Neural progenitor cell (in vitro differentiated cells): Measurements from ENCODE around the gene KCTD19. TPM values are rescaled to one million over a fixed set of nuclear protein-coding genes. Genes with fewer than 3 reads are reported as not detected.

Source experiments
- DNase-seq: peaks from one replicate; pipeline ENCODE4 v3.0.0-alpha.2; 2016; ENCODE audit warnings: low spot score
- H2AFZ ChIP-seq: fragments of 200-600 bp; sonication (generic); replicated peaks from 2 replicates; pipeline ENCODE4 v1.6.1; 2016; ENCODE audit warnings: antibody characterized with exemption
- H3F3A ChIP-seq: fragments of 200-600 bp; sonication (generic); 2 replicates; pipeline ENCODE4 v1.6.1; 2016; ENCODE audit warnings: antibody characterized with exemption, low read depth
- H3K27ac ChIP-seq: fragments of 200-600 bp; sonication (generic); 2 replicates; pipeline ENCODE4 v1.5.1; 2016; ENCODE audit warnings: mild to moderate bottlenecking
- H3K27me3 ChIP-seq: fragments of 200-600 bp; sonication (generic); 2 replicates; pipeline ENCODE4 v1.6.1; 2016; ENCODE audit warnings: mild to moderate bottlenecking, moderate library complexity
- H3K36me3 ChIP-seq: fragments of 200-600 bp; sonication (generic); 2 replicates; pipeline ENCODE4 v1.5.1; 2016
- H3K4me1 ChIP-seq: fragments of 200-600 bp; sonication (generic); 2 replicates; pipeline ENCODE4 v1.6.1; 2016; ENCODE audit warnings: mixed run types
- H3K4me2 ChIP-seq: fragments of 200-600 bp; sonication (generic); 2 replicates; pipeline ENCODE4 v1.6.1; 2016
- H3K4me3 ChIP-seq: fragments of 200-600 bp; sonication (generic); 2 replicates; pipeline ENCODE4 v1.5.1; 2016
- H3K79me2 ChIP-seq: fragments of 200-600 bp; sonication (generic); 2 replicates; pipeline ENCODE4 v1.6.1; 2016; ENCODE audit warnings: low read depth
- H3K9ac ChIP-seq: fragments of 200-600 bp; sonication (generic); 2 replicates; pipeline ENCODE4 v1.6.1; 2016
- H3K9me3 ChIP-seq: fragments of 200-600 bp; sonication (generic); 2 replicates; pipeline ENCODE4 v1.5.1; 2016; ENCODE audit warnings: low read depth
- H4K20me1 ChIP-seq: fragments of 200-600 bp; sonication (generic); 2 replicates; pipeline ENCODE4 v1.6.1; 2016; ENCODE audit warnings: low read depth
- H3K27ac Mint-ChIP-seq: 3 replicates; pipeline ENCODE4 v1.8.0; 2021; ENCODE audit warnings: mixed read lengths
- H3K27me3 Mint-ChIP-seq: 2 replicates; pipeline ENCODE4 v1.8.0; 2022; ENCODE audit warnings: low read depth, mild to moderate bottlenecking, inconsistent platforms, moderate library complexity, mixed read lengths; ENCODE audit not compliant: insufficient read depth
- H3K36me3 Mint-ChIP-seq: 3 replicates; pipeline ENCODE4 v1.8.0; 2021; ENCODE audit warnings: mixed read lengths
- H3K4me1 Mint-ChIP-seq: 3 replicates; pipeline ENCODE4 v1.8.0; 2021; ENCODE audit warnings: mixed read lengths
- H3K4me3 Mint-ChIP-seq: 3 replicates; pipeline ENCODE4 v1.8.0; 2021; ENCODE audit warnings: mild to moderate bottlenecking, moderate library complexity, mixed read lengths
- H3K9me3 Mint-ChIP-seq: 3 replicates; pipeline ENCODE4 v1.8.0; 2020; ENCODE audit warnings: mixed read lengths
- CTCF ChIP-seq: fragments of 200-600 bp; sonication (generic); IDR thresholded peaks from 2 replicates; pipeline ENCODE4 v1.5.1; 2017; ENCODE audit warnings: antibody characterized with exemption, mild to moderate bottlenecking
- EZH2 ChIP-seq: fragments of 200-600 bp; sonication (generic); IDR thresholded peaks from 2 replicates; pipeline ENCODE4 v1.6.1; 2017; ENCODE audit warnings: antibody characterized with exemption, mild to moderate bottlenecking, moderate library complexity
- EZH2phosphoT487 ChIP-seq: fragments of 200-600 bp; sonication (generic); IDR thresholded peaks from 2 replicates; pipeline ENCODE4 v1.6.1; 2017; ENCODE audit warnings: antibody characterized with exemption
- total RNA-seq: library from RNA; depleted of rRNA; stranded (reverse); fragments of >200 nt; gene quantifications from 2 replicates; pipeline ENCODE4 v1.2.3, GENCODE V29; 2015; ENCODE audit warnings: low replicate concordance

KCTD19 gene
- total RNA-seq, 1 donor from 2014 or later = 1.1 TPM

GRCh38 chr16:67333315-67333714 lies 6.8 kb upstream of the KCTD19 start:
- Mint-ChIP-seq H3K27ac (no peak overlapping the region), H3K4me3 (no peak overlapping the region), H3K27me3 (peaks cover 4% of the 10 kb centered on the region), H3K36me3 (no peaks in the 10 kb centered on the region), H3K9me3 (peaks cover 3% of the 10 kb centered on the region), H3K4me1 (no peaks in the 10 kb centered on the region)
- no peaks in the 10 kb centered on the region for H3K36me3 ChIP-seq
- H4K20me1 ChIP-seq = no peaks in the 10 kb centered on the region
- TF ChIP-seq CTCF (no peak), EZH2phosphoT487 (no peak), EZH2 (no peak)
- no peaks in the 10 kb centered on the region for H3F3A ChIP-seq
- H3K27me3 ChIP-seq = peaks cover 10% of the 10 kb centered on the region
- H3K79me2 ChIP-seq = no peaks in the 10 kb centered on the region
- no peak overlapping the region for H3K4me2 ChIP-seq
- DNase-seq = no peak
- no peak overlapping the region for H3K4me3 ChIP-seq
- no peak overlapping the region for H3K9ac ChIP-seq
- H3K27ac ChIP-seq = no peak overlapping the region
- no peaks in the 10 kb centered on the region for H3K4me1 ChIP-seq
- H2AFZ ChIP-seq = no peak overlapping the region
- no peaks in the 10 kb centered on the region for H3K9me3 ChIP-seq

- H3K9me3 ChIP-seq = no peaks in the 10 kb centered on the region
Observed at GRCh38 chr16:67329901-67330300, 3.4 kb upstream of the KCTD19 start.

GRCh38 chr16:67327743-67328142 lies 1.2 kb upstream of the KCTD19 start:
- H3K27ac Mint-ChIP-seq = no peak overlapping the region
- DNase-seq = no peak
- H3K36me3 Mint-ChIP-seq = no peaks in the 10 kb centered on the region
- no peak for TF ChIP-seq CTCF
- TF ChIP-seq EZH2phosphoT487 = no peak
- no peak for TF ChIP-seq EZH2
- H3K9ac ChIP-seq = no peak overlapping the region
- H4K20me1 ChIP-seq = no peaks in the 10 kb centered on the region
- no peak overlapping the region for H3K4me3 Mint-ChIP-seq
- H3K79me2 ChIP-seq = no peaks in the 10 kb centered on the region
- no peaks in the 10 kb centered on the region for H3K36me3 ChIP-seq
- H3K4me1 ChIP-seq = no peaks in the 10 kb centered on the region
- H3K27ac ChIP-seq = no peak overlapping the region
- H3K9me3 ChIP-seq = no peaks in the 10 kb centered on the region
- H2AFZ ChIP-seq = no peak overlapping the region
- no peak overlapping the region for H3K4me3 ChIP-seq
- no peaks in the 10 kb centered on the region for H3K9me3 Mint-ChIP-seq
- H3K27me3 ChIP-seq = peaks cover 60% of the 10 kb centered on the region
- H3K4me2 ChIP-seq = no peak overlapping the region
- peaks cover 14% of the 10 kb centered on the region for H3K27me3 Mint-ChIP-seq
- peaks cover 20% of the 10 kb centered on the region for H3F3A ChIP-seq
- peaks cover 4% of the 10 kb centered on the region for H3K4me1 Mint-ChIP-seq

More at GRCh38 chr16:67329901-67330300, 3.4 kb upstream of the KCTD19 start:
- H3K27me3 ChIP-seq = peaks cover 38% of the 10 kb centered on the region
- no peak overlapping the region for H3K27ac ChIP-seq
- H3K27me3 Mint-ChIP-seq = peaks cover 15% of the 10 kb centered on the region
- peaks cover 4% of the 10 kb centered on the region for H3K4me1 Mint-ChIP-seq
- peaks cover 20% of the 10 kb centered on the region for H3F3A ChIP-seq
- no peaks in the 10 kb centered on the region for H3K9me3 Mint-ChIP-seq
- H3K4me2 ChIP-seq = no peak overlapping the region
- no peaks in the 10 kb centered on the region for H3K36me3 ChIP-seq
- H3K4me3 Mint-ChIP-seq = no peak overlapping the region
- no peaks in the 10 kb centered on the region for H3K36me3 Mint-ChIP-seq
- no peak overlapping the region for H3K9ac ChIP-seq
- TF ChIP-seq CTCF (no peak), EZH2phosphoT487 (no peak), EZH2 (no peak)
- H3K4me1 ChIP-seq = no peaks in the 10 kb centered on the region
- no peak for DNase-seq
- H3K4me3 ChIP-seq = no peak overlapping the region
- no peak overlapping the region for H3K27ac Mint-ChIP-seq
- no peak overlapping the region for H2AFZ ChIP-seq
- H4K20me1 ChIP-seq = no peaks in the 10 kb centered on the region
- H3K79me2 ChIP-seq = no peaks in the 10 kb centered on the region
